Mammary epithelial cell (primary cell): Measurements from ENCODE around the gene CCN6.

ENCODE experiments used
- CTCF ChIP-seq, 2 donors: IDR thresholded peaks in 1 of 2; conservative IDR thresholded peaks in 1 of 2; 2 replicates each; pipeline ENCODE4 v1.5.1; 2011 to 2012; ENCODE audit warnings: inconsistent platforms in 2 of 2, low read length in 2 of 2, mild to moderate bottlenecking in 2 of 2, control low read depth in 1 of 2, low read depth in 1 of 2; ENCODE audit not compliant: insufficient read depth in 1 of 2; ENCODE audit errors: extremely low read depth in 1 of 2
- EZH2 ChIP-seq: IDR thresholded peaks from 2 replicates; pipeline ENCODE4 v1.6.1; 2012; ENCODE audit warnings: low read length, inconsistent platforms, borderline replicate concordance

GRCh38 chr6:112031960-112032359, 21.9 kb upstream of the CCN6 start:
- TF ChIP-seq CTCF (conservative IDR thresholded peaks at IDR 0.05 in 1 of 2, IDR thresholded peaks at IDR 0.05 in 1 of 2; ENCODE audit: extremely low read depth in 1 of 2, insufficient read depth in 1 of 2, low read depth in 1 of 2, low read length in 2 of 2) (no peak), EZH2 (no peak)
